Sigmoid colon (tissue), 4 donors: ENCODE measurements around the gene MARS2.

Experiments
- EP300 ChIP-seq, 4 donors: sonication (generic); formaldehyde crosslinking; IDR thresholded peaks; one replicate each; pipeline ENCODE4 v1.6.1; 2017; ENCODE audit warnings: antibody characterized with exemption in 4 of 4
- POLR2A ChIP-seq, 2 donors: fragments of 450-650 bp; IDR thresholded peaks; one replicate each; pipeline ENCODE4 v1.6.1; 2016; ENCODE audit warnings: antibody characterized with exemption in 2 of 2, mild to moderate bottlenecking in 2 of 2, moderate library complexity in 2 of 2
- TF ChIP-seq, protein P1 (sequence below), 4 experiments: fragments of 450-650 bp in 3 of 4; fragments of 200-600 bp in 1 of 4; IDR thresholded peaks; one replicate each; pipeline ENCODE4 v1.5.1; 2016 to 2019; ENCODE audit warnings: antibody characterized with exemption in 4 of 4, mild to moderate bottlenecking in 3 of 4, moderate library complexity in 2 of 4

GRCh38 chr2:197707316-197708213, 2.4 kb downstream of the MARS2 start:
- TF ChIP-seq POLR2A (IDR thresholded peaks at IDR 0.05), result no peak
- TF ChIP-seq, protein P1, sequence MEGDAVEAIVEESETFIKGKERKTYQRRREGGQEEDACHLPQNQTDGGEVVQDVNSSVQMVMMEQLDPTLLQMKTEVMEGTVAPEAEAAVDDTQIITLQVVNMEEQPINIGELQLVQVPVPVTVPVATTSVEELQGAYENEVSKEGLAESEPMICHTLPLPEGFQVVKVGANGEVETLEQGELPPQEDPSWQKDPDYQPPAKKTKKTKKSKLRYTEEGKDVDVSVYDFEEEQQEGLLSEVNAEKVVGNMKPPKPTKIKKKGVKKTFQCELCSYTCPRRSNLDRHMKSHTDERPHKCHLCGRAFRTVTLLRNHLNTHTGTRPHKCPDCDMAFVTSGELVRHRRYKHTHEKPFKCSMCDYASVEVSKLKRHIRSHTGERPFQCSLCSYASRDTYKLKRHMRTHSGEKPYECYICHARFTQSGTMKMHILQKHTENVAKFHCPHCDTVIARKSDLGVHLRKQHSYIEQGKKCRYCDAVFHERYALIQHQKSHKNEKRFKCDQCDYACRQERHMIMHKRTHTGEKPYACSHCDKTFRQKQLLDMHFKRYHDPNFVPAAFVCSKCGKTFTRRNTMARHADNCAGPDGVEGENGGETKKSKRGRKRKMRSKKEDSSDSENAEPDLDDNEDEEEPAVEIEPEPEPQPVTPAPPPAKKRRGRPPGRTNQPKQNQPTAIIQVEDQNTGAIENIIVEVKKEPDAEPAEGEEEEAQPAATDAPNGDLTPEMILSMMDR (IDR thresholded peaks at IDR 0.05), result peak; percentile 33 to 76 (median 62)
- TF ChIP-seq EP300 (IDR thresholded peaks at IDR 0.05), result no peak
